Activated CD8-positive, alpha-beta memory T cell treated with anti-CD3 and anti-CD28 coated beads, Interleukin-2, amount 50 U/mL, for 24 hours (primary cell): ENCODE measurements around the gene TP53INP2.
"Not testable (repeated sequence)": the region's sequence is repeated elsewhere in the genome, so short reads cannot be mapped to it uniquely, and the experiment has no call there.

ENCODE experiments used
- DNase-seq: peaks from one replicate; pipeline ENCODE4 v3.0.0-alpha.2; 2020; ENCODE audit errors: extremely low read depth

The TP53INP2 gene

GRCh38 chr20:34722560-34722959 is 18.4 kb downstream of the TP53INP2 start:
- DNase-seq: not testable (repeated sequence)

- no peak for DNase-seq
Measured at GRCh38 chr20:34724172-34724571, 20.0 kb downstream of the TP53INP2 start.

- no peak for DNase-seq
Measured at GRCh38 chr20:34729416-34729815, 25.3 kb downstream of the TP53INP2 start.

- DNase-seq: no peak
Measured at GRCh38 chr20:34732523-34732922, 28.4 kb downstream of the TP53INP2 start.

GRCh38 chr20:34736106-34736735 is 32.1 kb downstream of the TP53INP2 start:
- no peak for DNase-seq

GRCh38 chr20:34743039-34743438 is 38.9 kb downstream of the TP53INP2 start:
- no peak for DNase-seq

- no peak for DNase-seq
Measured at GRCh38 chr20:34744340-34744739, 40.2 kb downstream of the TP53INP2 start.

- DNase-seq: no peak
Measured at GRCh38 chr20:34744847-34745246, 40.7 kb downstream of the TP53INP2 start.

- no peak for DNase-seq
Measured at GRCh38 chr20:34746674-34747073, 42.5 kb downstream of the TP53INP2 start.

- no peak for DNase-seq
Measured at GRCh38 chr20:34747479-34747878, 43.3 kb downstream of the TP53INP2 start.

GRCh38 chr20:34748709-34749108 is 44.6 kb downstream of the TP53INP2 start:
- no peak for DNase-seq

- no peak for DNase-seq
Measured at GRCh38 chr20:34750484-34750883, 46.3 kb downstream of the TP53INP2 start.

GRCh38 chr20:34751453-34751852 is 47.3 kb downstream of the TP53INP2 start:
- no peak for DNase-seq

GRCh38 chr20:34753706-34754461 is 49.7 kb downstream of the TP53INP2 start:
- DNase-seq: no peak

- no peak for DNase-seq
Measured at GRCh38 chr20:34754611-34755010, 50.5 kb downstream of the TP53INP2 start.

GRCh38 chr20:34755367-34755766 is 51.2 kb downstream of the TP53INP2 start:
- no peak for DNase-seq

- no peak for DNase-seq
Measured at GRCh38 chr20:34762031-34762555, 57.9 kb downstream of the TP53INP2 start.
